T-cell (primary cell): ENCODE results near the gene ACTN1. TPM values are rescaled to one million over a fixed set of nuclear protein-coding genes. Genes with fewer than 3 reads are reported as not detected.

Experiments
- ATAC-seq, 4 experiments: fragments of 200-7000 bp in 3 of 4; fragments of 150-1000 bp in 1 of 4; cut with Tn5 transposase; replicated peaks in 1 of 4; 1 replicate in 3 of 4; 2 replicates in 1 of 4; pipeline ENCODE4 v1.10.0; 2021; ENCODE audit warnings: moderate library complexity in 3 of 4, mild to moderate bottlenecking in 2 of 4, moderate number of reproducible peaks in 1 of 4
- CTCF ChIA-PET, 2 donors: fragments of 300-600 bp; sonication (Branson Sonifier 250); formaldehyde crosslinking; loops; one replicate each; lab custom pipeline; 2022; ENCODE audit warnings: antibody characterized with exemption in 2 of 2; lab: Charles Lee
- POLR2A ChIA-PET, 2 donors: fragments of 300-600 bp; sonication (Branson Sonifier 250); formaldehyde crosslinking; loops; one replicate each; lab custom pipeline; 2022; ENCODE audit warnings: antibody characterized with exemption in 2 of 2; lab: Charles Lee
- DNase-seq, 35 experiments: peaks; one replicate each; pipeline versions ENCODE4 v3.0.0 to v3.0.0-alpha.2; 2013 to 2023
- H3K27ac ChIP-seq: one replicate; pipeline ENCODE4 v1.5.1; 2013; ENCODE audit warnings: low read length
- H3K27me3 ChIP-seq, 2 experiments: replicated peaks in 1 of 2; 1 replicate in 1 of 2; 2 replicates in 1 of 2; pipeline versions ENCODE4 v1.6.1 to v1.7.0; 2013; ENCODE audit warnings: low read length in 1 of 2, mixed read lengths in 1 of 2; ENCODE audit not compliant: control insufficient read depth in 2 of 2, insufficient read depth in 2 of 2; ENCODE audit errors: extremely low read depth in 1 of 2
- H3K36me3 ChIP-seq, 2 donors: 1 replicate in 1 of 2; 2 replicates in 1 of 2; pipeline versions ENCODE4 v1.6.1 to v1.7.0; 2013; ENCODE audit warnings: low read length in 1 of 2; ENCODE audit not compliant: control insufficient read depth in 2 of 2, insufficient read depth in 1 of 2; ENCODE audit errors: extremely low read depth in 1 of 2
- H3K4me1 ChIP-seq, 2 experiments: 1 replicate in 1 of 2; 2 replicates in 1 of 2; pipeline versions ENCODE4 v1.6.1 to v1.7.0; 2013; ENCODE audit warnings: low read length in 2 of 2, mixed read lengths in 1 of 2; ENCODE audit not compliant: insufficient read depth in 2 of 2, control insufficient read depth in 1 of 2; ENCODE audit errors: extremely low read depth in 1 of 2
- H3K4me3 ChIP-seq, 2 donors: 1 replicate in 1 of 2; 2 replicates in 1 of 2; pipeline versions ENCODE4 v1.5.1 to v1.7.0; 2013; ENCODE audit warnings: mild to moderate bottlenecking in 2 of 2, low read length in 1 of 2, moderate library complexity in 1 of 2; ENCODE audit not compliant: control insufficient read depth in 1 of 2; ENCODE audit errors: extremely low read depth in 1 of 2
- H3K9me3 ChIP-seq: 2 replicates; pipeline ENCODE4 v1.7.0; 2013
- H3K27ac Mint-ChIP-seq, 2 donors: one replicate each; pipeline ENCODE4 v1.8.0; 2020 to 2021; ENCODE audit warnings: mild to moderate bottlenecking in 2 of 2, mixed read lengths in 2 of 2
- H3K27me3 Mint-ChIP-seq, 2 donors: one replicate each; pipeline ENCODE4 v1.8.0; 2021 to 2022; ENCODE audit warnings: mixed read lengths in 2 of 2
- H3K36me3 Mint-ChIP-seq: one replicate; pipeline ENCODE4 v1.8.0; 2021; ENCODE audit warnings: mixed read lengths
- H3K4me1 Mint-ChIP-seq, 3 donors: one replicate each; pipeline ENCODE4 v1.8.0; 2020 to 2022; ENCODE audit warnings: mixed read lengths in 3 of 3, mild to moderate bottlenecking in 1 of 3
- H3K4me3 Mint-ChIP-seq, 3 donors: one replicate each; pipeline ENCODE4 v1.8.0; 2020 to 2022; ENCODE audit warnings: mild to moderate bottlenecking in 3 of 3, mixed read lengths in 3 of 3, moderate library complexity in 3 of 3
- H3K9me3 Mint-ChIP-seq, 3 donors: one replicate each; pipeline ENCODE4 v1.8.0; 2020 to 2022; ENCODE audit warnings: mixed read lengths in 3 of 3
- WGBS: methylation state at CpG from one replicate; pipeline ENCODE4 v1.1.5; 2013; ENCODE audit warnings: missing lambda C conversion rate; ENCODE audit not compliant: insufficient coverage; 5-methylcytosine and 5-hydroxymethylcytosine counted together
- total RNA-seq, 35 experiments: library from RNA in 6 of 35; stranded (reverse) in 6 of 35; fragments of 120-200 nt in 1 of 35; gene quantifications; one replicate each; pipeline versions ENCODE4 v1.2.1 to v1.2.4 and lab custom pipeline; 2013 to 2026

ACTN1 gene
- total RNA-seq, 5 donors from 2014 or later (not counting 1 experiment from before 2014, with no cell fraction given): 84.8 to 219 (median 122) TPM

DNA sequence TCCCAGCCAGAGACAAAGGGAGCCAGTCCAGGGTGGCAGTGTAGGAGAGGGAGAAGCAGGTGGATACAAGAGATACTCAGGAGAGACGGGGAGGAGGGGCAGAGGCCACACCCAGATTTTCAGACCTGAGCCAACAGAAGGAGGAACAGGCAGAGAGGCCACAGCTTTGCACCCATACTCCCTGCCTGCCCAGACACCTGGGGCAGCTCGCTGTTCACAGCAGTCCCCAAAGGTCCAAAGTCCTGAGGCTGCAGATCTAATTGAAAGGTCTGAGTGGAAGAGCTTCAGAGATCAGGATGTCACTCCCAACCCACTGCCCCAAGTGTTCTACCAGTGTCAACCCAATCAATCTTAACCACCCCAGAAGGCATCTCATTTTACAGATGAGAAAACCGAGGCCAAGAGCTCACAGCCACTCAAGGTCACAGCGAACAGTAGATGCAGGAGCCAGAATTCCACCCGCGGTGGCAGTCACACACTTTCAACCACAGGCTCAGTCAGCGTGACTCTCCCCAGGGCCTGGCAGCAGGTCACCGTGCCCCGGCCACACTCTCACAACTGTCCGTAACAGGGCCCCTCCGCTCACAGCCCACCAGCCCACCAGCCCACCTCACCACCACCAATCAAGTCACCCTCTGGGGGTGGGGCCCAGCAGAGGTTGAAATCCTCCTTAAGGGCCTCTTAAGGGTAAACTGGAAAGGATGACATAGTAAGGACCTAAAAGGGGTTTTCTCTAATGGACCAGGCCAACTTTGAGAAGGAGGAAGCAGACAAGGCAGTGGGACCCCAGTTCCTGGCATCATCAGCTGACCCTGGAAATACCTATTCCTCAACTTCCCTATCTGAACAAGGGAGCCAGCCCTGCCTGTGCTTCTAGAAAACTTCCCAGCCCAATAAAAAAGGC, 33.3 kb downstream of the ACTN1 start:
- ChIA-PET CTCF (interaction anchor here in 1 of 2 donors (0.8 kb wide), 1 partner anchor 838 kb away, joined by 4 read pairs; no protein-coding TSS in a partner anchor), POLR2A (interaction anchor here in 1 of 2 donors (0.5 kb wide), 1 partner anchor 1001 kb away, joined by 3 read pairs; no protein-coding TSS in a partner anchor)
- no peaks in the 10 kb centered on the region for H3K36me3 Mint-ChIP-seq
- Histone ChIP-seq H3K4me1 (peaks cover 34 to 91% of the 10 kb centered on the region in 2 experiments), H3K4me3 (peak overlapping the region in 1 of 2 donors; percentile 39), H3K36me3 (peaks cover 6% of the 10 kb centered on the region in 2 donors), H3K27ac (peak overlapping the region; percentile 52), H3K9me3 (no peaks in the 10 kb centered on the region), H3K27me3 (peaks cover 0 to 3% of the 10 kb centered on the region in 2 experiments)
- DNase-seq (no peak), ATAC-seq (peak in 3 of 4 experiments; percentile 14 to 33 (median 27))
- no peaks in the 10 kb centered on the region for H3K9me3 Mint-ChIP-seq
- H3K4me1 Mint-ChIP-seq: peaks cover 89 to 94% (median 91%) of the 10 kb centered on the region in 3 donors
- peak overlapping the region in 2 of 3 donors; percentile 17 to 74 for H3K4me3 Mint-ChIP-seq
- WGBS: 74% methylated on average over 3 of the region's 11 CpGs
- H3K27me3 Mint-ChIP-seq: no peaks in the 10 kb centered on the region
- peak overlapping the region; percentile 83 to 86 for H3K27ac Mint-ChIP-seq

DNA sequence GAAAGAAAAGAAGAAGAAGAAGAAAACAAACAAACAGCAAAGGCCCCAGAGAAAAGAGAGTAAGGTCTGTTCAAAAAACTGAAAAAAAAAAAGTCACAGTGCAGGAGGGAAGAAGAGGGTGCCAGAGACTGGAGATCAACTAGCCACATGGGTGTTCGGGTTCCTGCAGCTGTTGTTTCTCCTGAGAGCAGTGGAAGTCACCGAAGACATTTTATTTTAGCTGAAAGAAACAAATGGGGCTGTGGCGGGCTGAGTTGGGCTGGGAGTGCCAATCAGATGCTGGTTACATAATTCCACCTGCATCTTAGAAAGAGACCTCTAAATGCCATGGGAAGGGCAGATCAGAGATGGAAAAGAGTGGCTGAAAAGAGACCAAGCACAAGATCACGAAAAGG, 33.9 kb downstream of the ACTN1 start:
- peaks cover 91 to 94% (median 93%) of the 10 kb centered on the region in 3 donors for H3K4me1 Mint-ChIP-seq
- WGBS: 50% methylated on average over 3 of the region's 4 CpGs
- ATAC-seq (peak in 3 of 4 experiments; percentile 57 to 84 (median 62)), DNase-seq (peak in 24 of 35 experiments; percentile 14 to 61 (median 30))
- Histone ChIP-seq H3K4me3 (no peak overlapping the region), H3K36me3 (peaks cover 4 to 6% of the 10 kb centered on the region in 2 donors), H3K27ac (peak overlapping the region; percentile 52), H3K4me1 (peaks cover 34 to 93% of the 10 kb centered on the region in 2 experiments), H3K9me3 (no peaks in the 10 kb centered on the region), H3K27me3 (peaks cover 0 to 3% of the 10 kb centered on the region in 2 experiments)
- H3K27me3 Mint-ChIP-seq: no peaks in the 10 kb centered on the region
- POLR2A ChIA-PET: interaction anchor here in 1 of 2 donors (0.5 kb wide), 1 partner anchor 1001 kb away, joined by 3 read pairs; no protein-coding TSS in a partner anchor
- CTCF ChIA-PET: interaction anchor here in 1 of 2 donors (0.8 kb wide), 2 partner anchors 25 to 839 kb away, joined by 3 to 4 read pairs; no protein-coding TSS in a partner anchor
- H3K4me3 Mint-ChIP-seq: peak overlapping the region in 2 of 3 donors; percentile 17 to 74
- H3K9me3 Mint-ChIP-seq: no peaks in the 10 kb centered on the region
- H3K36me3 Mint-ChIP-seq: no peaks in the 10 kb centered on the region
- peak overlapping the region; percentile 83 to 86 for H3K27ac Mint-ChIP-seq

DNA sequence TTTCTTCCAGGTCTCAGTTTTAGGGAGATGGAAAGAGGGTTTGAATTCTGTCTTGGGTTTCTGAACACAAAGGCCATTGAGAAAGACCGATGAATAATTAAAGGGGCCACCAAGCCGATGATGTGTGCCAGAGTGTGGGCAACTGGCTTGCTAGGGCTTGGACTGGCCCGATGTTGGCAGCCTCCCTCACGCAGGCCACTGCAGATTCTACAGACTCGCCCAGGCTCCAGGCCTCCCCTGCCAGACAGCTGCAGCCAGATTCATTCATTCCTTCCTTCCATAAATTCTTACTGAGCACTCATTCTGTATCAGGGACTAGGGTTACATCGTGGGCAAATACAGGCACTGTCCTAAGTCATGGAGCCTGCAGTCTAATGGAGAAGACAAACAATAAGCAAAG, 34.9 kb downstream of the ACTN1 start:
- no peak overlapping the region for H3K4me3 ChIP-seq
- Mint-ChIP-seq H3K4me3 (peak overlapping the region in 1 of 3 donors; percentile 74), H3K4me1 (peaks cover 89 to 95% (median 93%) of the 10 kb centered on the region in 3 donors), H3K9me3 (no peaks in the 10 kb centered on the region), H3K27ac (peak overlapping the region; percentile 67 to 73), H3K36me3 (no peaks in the 10 kb centered on the region), H3K27me3 (no peaks in the 10 kb centered on the region)
- peaks cover 4 to 6% of the 10 kb centered on the region in 2 donors for H3K36me3 ChIP-seq
- no peak overlapping the region for H3K27ac ChIP-seq
- no peaks in the 10 kb centered on the region for H3K9me3 ChIP-seq
- peaks cover 0 to 3% of the 10 kb centered on the region in 2 experiments for H3K27me3 ChIP-seq
- ATAC-seq: no peak
- no peak for DNase-seq
- ChIA-PET CTCF (no interaction called here), POLR2A (no interaction called here)
- WGBS: 93% methylated on average over 4 of the region's 6 CpGs
- H3K4me1 ChIP-seq: peaks cover 30 to 91% of the 10 kb centered on the region in 2 experiments

DNA sequence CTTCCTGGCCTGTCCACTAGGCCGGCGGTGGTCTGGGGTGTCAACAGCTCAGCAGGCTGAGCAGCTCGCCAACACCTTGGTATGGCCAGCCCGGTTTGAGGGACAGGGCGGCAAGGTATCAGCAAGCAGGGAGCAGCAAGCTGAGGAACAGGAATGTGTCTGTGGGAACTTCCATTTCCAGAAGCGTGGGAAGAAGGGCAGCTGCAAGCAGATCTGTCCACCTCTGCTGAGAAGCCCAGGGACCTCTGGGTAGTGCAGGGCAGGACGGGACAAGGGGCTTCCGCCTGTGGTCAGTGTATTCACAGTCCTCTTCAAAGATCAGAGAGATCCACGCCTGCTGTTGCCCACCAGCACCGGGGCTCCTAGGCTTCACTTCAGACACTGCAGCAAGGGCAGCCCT, 36.0 kb downstream of the ACTN1 start:
- H3K4me3 Mint-ChIP-seq: no peak overlapping the region
- Histone ChIP-seq H3K27me3 (peaks cover 0 to 3% of the 10 kb centered on the region in 2 experiments), H3K4me3 (no peak overlapping the region), H3K4me1 (peaks cover 34 to 91% of the 10 kb centered on the region in 2 experiments), H3K36me3 (peaks cover 4 to 6% of the 10 kb centered on the region in 2 donors), H3K9me3 (no peaks in the 10 kb centered on the region), H3K27ac (no peak overlapping the region)
- H3K27me3 Mint-ChIP-seq: no peaks in the 10 kb centered on the region
- peaks cover 90 to 95% (median 93%) of the 10 kb centered on the region in 3 donors for H3K4me1 Mint-ChIP-seq
- ATAC-seq: no peak
- CTCF ChIA-PET: interaction anchor here in 1 of 2 donors (0.6 kb wide), 1 partner anchor 156 kb away, joined by 4 read pairs; no protein-coding TSS in a partner anchor
- H3K36me3 Mint-ChIP-seq: no peaks in the 10 kb centered on the region
- H3K27ac Mint-ChIP-seq: peak overlapping the region; percentile 55 to 73
- no peaks in the 10 kb centered on the region for H3K9me3 Mint-ChIP-seq
- 98% methylated on average over 7 of the region's 10 CpGs for WGBS
- no peak for DNase-seq
- POLR2A ChIA-PET: no interaction called here

DNA sequence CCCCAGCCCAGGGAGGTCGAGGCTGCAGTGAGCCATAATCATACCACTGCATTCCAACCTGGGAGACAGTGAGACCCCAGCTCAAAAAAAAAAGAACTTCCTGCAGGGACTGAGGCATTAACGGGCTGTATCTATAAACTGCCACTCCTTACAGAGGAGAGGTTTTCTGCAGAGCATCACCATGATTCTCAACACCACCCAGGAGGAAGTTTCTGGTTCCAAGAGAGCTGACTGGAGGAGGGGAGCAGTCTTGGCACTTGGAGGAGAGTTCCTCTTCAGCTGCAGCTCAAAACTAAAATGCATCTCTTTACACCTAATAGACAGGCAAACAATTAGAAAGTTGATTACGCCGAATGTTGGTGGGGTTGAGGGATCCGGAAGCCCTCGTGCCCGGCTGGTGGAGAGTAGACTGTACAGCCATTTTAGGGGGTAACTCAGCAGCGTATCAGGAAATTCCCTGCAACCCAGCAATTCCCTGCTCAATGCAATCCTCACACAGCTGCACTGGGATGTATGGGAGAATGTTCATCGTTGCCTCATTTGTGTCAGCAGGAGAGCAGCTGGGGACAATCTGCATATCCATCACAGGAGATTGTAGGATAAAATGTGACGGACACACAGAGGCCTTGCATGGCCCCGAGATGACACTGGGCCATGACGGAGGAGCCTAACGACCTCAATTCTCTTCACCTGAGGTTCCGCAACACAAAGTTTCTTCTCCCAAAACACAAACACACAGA, 36.6 kb downstream of the ACTN1 start:
- H3K36me3 Mint-ChIP-seq: no peaks in the 10 kb centered on the region
- POLR2A ChIA-PET: no interaction called here
- H3K4me3 Mint-ChIP-seq: no peak overlapping the region

More for the DNA sequence above, 36.6 kb downstream of the ACTN1 start:
- Histone ChIP-seq H3K4me3 (no peak overlapping the region), H3K9me3 (no peaks in the 10 kb centered on the region), H3K27me3 (no peaks in the 10 kb centered on the region), H3K27ac (no peak overlapping the region), H3K36me3 (peaks cover 4 to 6% of the 10 kb centered on the region in 2 donors), H3K4me1 (peaks cover 30 to 91% of the 10 kb centered on the region in 2 experiments)
- DNase-seq (no peak), ATAC-seq (no peak)
- 100% methylated on average over 3 of the region's 14 CpGs for WGBS
- Mint-ChIP-seq H3K9me3 (no peaks in the 10 kb centered on the region), H3K27ac (peak overlapping the region; percentile 28 to 82), H3K4me1 (peaks cover 90 to 95% (median 93%) of the 10 kb centered on the region in 3 donors), H3K27me3 (no peaks in the 10 kb centered on the region)
- CTCF ChIA-PET: no interaction called here
